Tibial nerve (tissue), 4 donors: ENCODE results near the gene NINJ2.

Experiments used
- EP300 ChIP-seq, 2 donors: sonication (generic); formaldehyde crosslinking; IDR thresholded peaks; one replicate each; pipeline ENCODE4 v1.6.1; 2017; ENCODE audit warnings: antibody characterized with exemption in 2 of 2, mild to moderate bottlenecking in 1 of 2
- POLR2A ChIP-seq, 2 donors: fragments of 450-650 bp; IDR thresholded peaks; one replicate each; pipeline ENCODE4 v1.6.1; 2017; ENCODE audit warnings: antibody characterized with exemption in 2 of 2, mild to moderate bottlenecking in 2 of 2, moderate library complexity in 2 of 2
- TF ChIP-seq, protein P1 (sequence below), 5 experiments: fragments of 200-600 bp in 3 of 5; fragments of 450-650 bp in 2 of 5; sonication (generic) in 3 of 5; IDR thresholded peaks; one replicate each; pipeline ENCODE4 v1.5.1; 2016 to 2019; ENCODE audit warnings: antibody characterized with exemption in 5 of 5, mild to moderate bottlenecking in 3 of 5, moderate library complexity in 2 of 5

DNA sequence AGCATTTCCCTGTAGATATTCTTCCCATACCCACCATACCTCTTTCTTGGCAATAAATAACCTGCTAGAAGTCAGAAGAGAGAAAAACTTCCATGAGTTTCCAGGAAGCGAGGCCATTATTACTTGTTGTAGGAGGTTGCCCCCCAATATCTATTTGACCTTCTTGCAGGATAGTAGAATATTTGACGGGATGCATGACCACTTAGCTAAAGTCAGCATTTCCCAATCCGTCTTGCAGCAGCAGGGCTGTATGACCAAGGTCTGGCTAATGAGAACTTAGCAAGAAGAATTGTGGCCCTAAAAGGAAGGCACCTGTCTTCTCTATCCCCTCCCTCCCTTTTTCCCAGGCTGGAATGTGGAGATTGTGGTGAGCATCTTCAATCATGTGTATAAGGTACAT lies 51.5 kb downstream of the NINJ2 start:
- TF ChIP-seq, protein P1, sequence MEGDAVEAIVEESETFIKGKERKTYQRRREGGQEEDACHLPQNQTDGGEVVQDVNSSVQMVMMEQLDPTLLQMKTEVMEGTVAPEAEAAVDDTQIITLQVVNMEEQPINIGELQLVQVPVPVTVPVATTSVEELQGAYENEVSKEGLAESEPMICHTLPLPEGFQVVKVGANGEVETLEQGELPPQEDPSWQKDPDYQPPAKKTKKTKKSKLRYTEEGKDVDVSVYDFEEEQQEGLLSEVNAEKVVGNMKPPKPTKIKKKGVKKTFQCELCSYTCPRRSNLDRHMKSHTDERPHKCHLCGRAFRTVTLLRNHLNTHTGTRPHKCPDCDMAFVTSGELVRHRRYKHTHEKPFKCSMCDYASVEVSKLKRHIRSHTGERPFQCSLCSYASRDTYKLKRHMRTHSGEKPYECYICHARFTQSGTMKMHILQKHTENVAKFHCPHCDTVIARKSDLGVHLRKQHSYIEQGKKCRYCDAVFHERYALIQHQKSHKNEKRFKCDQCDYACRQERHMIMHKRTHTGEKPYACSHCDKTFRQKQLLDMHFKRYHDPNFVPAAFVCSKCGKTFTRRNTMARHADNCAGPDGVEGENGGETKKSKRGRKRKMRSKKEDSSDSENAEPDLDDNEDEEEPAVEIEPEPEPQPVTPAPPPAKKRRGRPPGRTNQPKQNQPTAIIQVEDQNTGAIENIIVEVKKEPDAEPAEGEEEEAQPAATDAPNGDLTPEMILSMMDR (IDR thresholded peaks at IDR 0.05): no peak
- TF ChIP-seq POLR2A (IDR thresholded peaks at IDR 0.05) (no peak), EP300 (IDR thresholded peaks at IDR 0.05) (no peak)
